Transverse colon (tissue), 4 donors: ENCODE measurements around the gene NOTCH3. TPM values are rescaled to one million over a fixed set of nuclear protein-coding genes. Genes with fewer than 3 reads are reported as not detected.

ENCODE experiments used
- DNase-seq: peaks from one replicate; pipeline ENCODE4 v3.0.0-alpha.2; 2019
- H3K27ac ChIP-seq, 4 donors: fragments of 200-600 bp; sonication (generic); 2 replicates each; pipeline ENCODE4 v1.5.1; 2016 to 2018; ENCODE audit warnings: inconsistent platforms in 4 of 4
- H3K27me3 ChIP-seq: fragments of 200-600 bp; sonication (generic); 2 replicates; pipeline ENCODE4 v1.5.1; 2017; ENCODE audit warnings: inconsistent platforms
- H3K36me3 ChIP-seq, 4 donors: fragments of 200-600 bp; sonication (generic); 2 replicates each; pipeline ENCODE4 v1.5.1; 2017 to 2019; ENCODE audit warnings: inconsistent platforms in 4 of 4
- H3K4me1 ChIP-seq, 4 donors: fragments of 200-600 bp; sonication (generic); 2 replicates each; pipeline ENCODE4 v1.5.1; 2017 to 2020; ENCODE audit warnings: inconsistent platforms in 4 of 4
- H3K4me3 ChIP-seq, 4 donors: fragments of 200-600 bp; sonication (generic); 1 replicate in 1 of 4; 2 replicates in 3 of 4; pipeline versions ENCODE4 v1.5.1 to v1.6.1; 2017 to 2019; ENCODE audit warnings: inconsistent platforms in 4 of 4
- H3K9me3 ChIP-seq, 2 donors: fragments of 200-600 bp; sonication (generic); 2 replicates each; pipeline ENCODE4 v1.5.1; 2017 to 2019; ENCODE audit warnings: inconsistent platforms in 2 of 2
- EP300 ChIP-seq: sonication (generic); formaldehyde crosslinking; IDR thresholded peaks from one replicate; pipeline ENCODE4 v1.6.1; 2017; ENCODE audit warnings: antibody characterized with exemption, low read depth
- POLR2A ChIP-seq: fragments of 450-650 bp; IDR thresholded peaks from one replicate; pipeline ENCODE4 v1.6.1; 2016; ENCODE audit warnings: antibody characterized with exemption, mild to moderate bottlenecking, moderate library complexity
- POLR2AphosphoS5 ChIP-seq, 3 donors: sonication (generic); formaldehyde crosslinking; IDR thresholded peaks; one replicate each; pipeline ENCODE4 v1.6.1; 2016; ENCODE audit warnings: antibody characterized with exemption in 3 of 3
- WGBS, 2 donors: methylation state at CpG; one replicate each; pipeline ENCODE4 v1.1.5; 2018; ENCODE audit warnings: low coverage in 1 of 2; 5-methylcytosine and 5-hydroxymethylcytosine counted together
- in situ Hi-C, 4 donors: fragments of 200-750 bp; cut with MboI; loops; one replicate each; pipeline versions ENCODE4 v1.15.0 to v1.15.1; 2017; ENCODE audit warnings: low sequenced_read_pairs in 3 of 4, low pct_ligation_motif_present in 1 of 4, low pct_unique_long_range_greater_than_20kb in 1 of 4
- intact Hi-C: fragments of 100-400 bp; cut with DNase I; formaldehyde crosslinking; loops from one replicate; pipeline ENCODE4 v1.15.1; 2023; ENCODE audit warnings: low total_unique reads
- total RNA-seq, 4 donors: library from RNA; depleted of rRNA; stranded (reverse); fragments of >200 nt; gene quantifications; one replicate each; pipeline ENCODE4 v1.1.0, GENCODE V29; 2016
- TF ChIP-seq, protein P1 (sequence below), 5 experiments: fragments of 200-600 bp in 3 of 5; fragments of 450-650 bp in 2 of 5; sonication (generic) in 3 of 5; IDR thresholded peaks; 1 replicate in 2 of 5; 2 replicates in 3 of 5; pipeline ENCODE4 v1.5.1; 2016 to 2017; ENCODE audit warnings: antibody characterized with exemption in 5 of 5, inconsistent platforms in 3 of 5, mild to moderate bottlenecking in 2 of 5, moderate library complexity in 1 of 5

NOTCH3 gene
- total RNA-seq, 4 donors from 2014 or later = 2.2 to 16.3 (median 4.7) TPM

DNA sequence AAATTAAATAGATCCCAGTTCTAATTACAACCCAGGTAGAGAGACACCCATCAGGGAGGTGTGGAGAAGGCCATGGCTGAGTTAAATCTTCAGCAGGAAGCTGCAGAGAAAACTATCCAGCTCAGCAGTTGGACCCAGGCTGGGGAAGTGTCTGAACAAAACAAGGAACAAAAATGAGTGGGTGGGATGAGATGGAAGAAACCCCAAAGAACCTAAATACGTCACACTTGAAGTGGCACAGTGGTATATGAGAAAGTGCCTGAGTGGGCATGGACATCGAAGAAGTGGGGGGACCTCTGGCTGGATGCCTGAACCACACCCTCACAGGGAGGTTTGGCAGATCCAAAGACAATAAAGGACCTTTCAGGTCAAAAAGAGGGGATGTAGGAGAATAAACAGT lies 35.0 kb upstream of the NOTCH3 start:
- H3K36me3 ChIP-seq = peaks cover 0 to 30% (median 10%) of the 10 kb centered on the region in 4 donors
- in situ Hi-C loops = no loop called here
- no peak overlapping the region for H3K4me3 ChIP-seq
- 73% methylated on average over 2 of the region's 2 CpGs; no CpG with 5 or more reads in 1 of the 2 donors for WGBS, 2 donors
- DNase-seq = no peak
- H3K9me3 ChIP-seq = no peaks in the 10 kb centered on the region
- TF ChIP-seq POLR2AphosphoS5 (IDR thresholded peaks at IDR 0.05) (no peak), POLR2A (no peak), EP300 (no peak)
- TF ChIP-seq, protein P1, sequence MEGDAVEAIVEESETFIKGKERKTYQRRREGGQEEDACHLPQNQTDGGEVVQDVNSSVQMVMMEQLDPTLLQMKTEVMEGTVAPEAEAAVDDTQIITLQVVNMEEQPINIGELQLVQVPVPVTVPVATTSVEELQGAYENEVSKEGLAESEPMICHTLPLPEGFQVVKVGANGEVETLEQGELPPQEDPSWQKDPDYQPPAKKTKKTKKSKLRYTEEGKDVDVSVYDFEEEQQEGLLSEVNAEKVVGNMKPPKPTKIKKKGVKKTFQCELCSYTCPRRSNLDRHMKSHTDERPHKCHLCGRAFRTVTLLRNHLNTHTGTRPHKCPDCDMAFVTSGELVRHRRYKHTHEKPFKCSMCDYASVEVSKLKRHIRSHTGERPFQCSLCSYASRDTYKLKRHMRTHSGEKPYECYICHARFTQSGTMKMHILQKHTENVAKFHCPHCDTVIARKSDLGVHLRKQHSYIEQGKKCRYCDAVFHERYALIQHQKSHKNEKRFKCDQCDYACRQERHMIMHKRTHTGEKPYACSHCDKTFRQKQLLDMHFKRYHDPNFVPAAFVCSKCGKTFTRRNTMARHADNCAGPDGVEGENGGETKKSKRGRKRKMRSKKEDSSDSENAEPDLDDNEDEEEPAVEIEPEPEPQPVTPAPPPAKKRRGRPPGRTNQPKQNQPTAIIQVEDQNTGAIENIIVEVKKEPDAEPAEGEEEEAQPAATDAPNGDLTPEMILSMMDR (IDR thresholded peaks at IDR 0.05) = no peak
- peaks cover 0 to 20% (median 10%) of the 10 kb centered on the region in 4 donors for H3K4me1 ChIP-seq
- H3K27me3 ChIP-seq = peaks cover 29% of the 10 kb centered on the region
- intact Hi-C loops = no loop called here
- no peak overlapping the region for H3K27ac ChIP-seq

DNA sequence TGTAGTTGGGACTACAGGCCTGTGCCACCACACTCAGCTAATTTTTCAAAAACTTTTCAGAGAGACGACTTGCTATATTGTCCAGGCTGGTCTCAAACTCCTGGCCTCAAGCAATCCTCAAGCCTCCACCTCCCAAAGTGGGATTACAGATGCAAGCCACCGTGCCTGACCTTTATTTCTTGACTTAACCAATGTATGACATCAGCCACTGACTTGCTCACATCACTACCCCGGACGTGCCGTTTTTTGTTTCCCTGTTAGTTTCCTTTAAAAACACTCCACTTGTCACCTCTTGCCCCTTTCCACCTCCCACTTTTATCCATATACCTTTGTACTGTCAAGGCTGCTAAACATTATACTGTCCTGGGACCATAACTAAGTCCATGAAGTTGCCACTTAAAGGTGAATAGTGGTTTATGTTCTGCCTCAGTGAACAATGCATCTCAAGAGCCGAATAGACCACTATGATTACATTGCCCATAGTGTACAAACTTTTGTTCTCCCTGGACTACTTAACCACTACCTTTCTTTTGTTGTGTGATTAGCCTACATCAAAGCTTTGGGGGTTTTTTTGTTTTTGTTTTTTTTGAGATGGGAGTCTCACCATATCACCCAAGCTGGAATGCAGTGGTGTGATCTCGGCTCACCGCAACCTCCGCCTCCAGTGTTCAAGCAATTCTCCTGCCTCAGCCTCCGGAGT lies 33.8 kb upstream of the NOTCH3 start:
- Histone ChIP-seq H3K36me3 (peaks cover 0 to 27% (median 6%) of the 10 kb centered on the region in 4 donors), H3K9me3 (no peaks in the 10 kb centered on the region), H3K27ac (no peak overlapping the region), H3K4me1 (peaks cover 0 to 20% (median 10%) of the 10 kb centered on the region in 4 donors), H3K27me3 (peaks cover 39% of the 10 kb centered on the region), H3K4me3 (no peak overlapping the region)
- TF ChIP-seq, protein P1 (IDR thresholded peaks at IDR 0.05) = no peak
- TF ChIP-seq EP300 (no peak), POLR2A (no peak), POLR2AphosphoS5 (IDR thresholded peaks at IDR 0.05) (no peak)
- intact Hi-C loops (no loop called here), in situ Hi-C loops (no loop called here)
- no peak for DNase-seq
- 66 to 67% methylated on average over 8 to 10 of the region's 10 CpGs for WGBS, 2 donors

GRCh38 chr19:15231271-15231670 lies 30.5 kb upstream of the NOTCH3 start:
- WGBS, 2 donors = 63 to 87% methylated on average over 2 to 10 of the region's 10 CpGs
- Histone ChIP-seq H3K27ac (no peak overlapping the region), H3K36me3 (no peaks in the 10 kb centered on the region), H3K27me3 (peaks cover 39% of the 10 kb centered on the region), H3K9me3 (no peaks in the 10 kb centered on the region), H3K4me1 (peaks cover 0 to 20% (median 10%) of the 10 kb centered on the region in 4 donors), H3K4me3 (no peak overlapping the region)
- no peak for DNase-seq
- in situ Hi-C loops = no loop called here
- TF ChIP-seq POLR2A (no peak), POLR2AphosphoS5 (IDR thresholded peaks at IDR 0.05) (no peak), EP300 (no peak)
- TF ChIP-seq, protein P1 (IDR thresholded peaks at IDR 0.05) = no peak
- intact Hi-C loops = no loop called here

- H3K27ac ChIP-seq = no peak overlapping the region
- in situ Hi-C loops = no loop called here
These were observed 26.5 kb upstream of the NOTCH3 start for GRCh38 chr19:15227261-15227660.

More at GRCh38 chr19:15227261-15227660, 26.5 kb upstream of the NOTCH3 start:
- Histone ChIP-seq H3K36me3 (no peaks in the 10 kb centered on the region), H3K4me3 (no peak overlapping the region), H3K4me1 (peaks cover 4 to 23% (median 16%) of the 10 kb centered on the region in 4 donors), H3K27me3 (peaks cover 49% of the 10 kb centered on the region), H3K9me3 (no peaks in the 10 kb centered on the region)
- intact Hi-C loops = no loop called here
- TF ChIP-seq, protein P1 (IDR thresholded peaks at IDR 0.05) = no peak
- TF ChIP-seq EP300 (no peak), POLR2A (no peak), POLR2AphosphoS5 (IDR thresholded peaks at IDR 0.05) (no peak)
- no peak for DNase-seq
- WGBS, 2 donors = 92% methylated on average over 7 of the region's 7 CpGs; no CpG with 5 or more reads in 1 of the 2 donors
